ENCODE measurements around the gene ARHGAP22. TPM values are rescaled to one million over a fixed set of nuclear protein-coding genes. Genes with fewer than 3 reads are reported as not detected.
"Not testable (repeated sequence)": the region's sequence is repeated elsewhere in the genome, so short reads cannot be mapped to it uniquely, and the experiment has no call there.

Gene ARHGAP22
- 0.19 TPM for polyA plus RNA-seq (2012; ENCODE audit: low read depth, missing spikeins)

- FAIRE-seq (no peak), DNase-seq (ENCODE audit: insufficient read length, low spot score) (peak; percentile 64)
- TF ChIP-seq POU2F2 (IDR thresholded peaks at IDR 0.05; ENCODE audit: low read depth, low read length) (no peak), SPI1 (IDR thresholded peaks at IDR 0.05; ENCODE audit: low read depth, low read length) (no peak), POLR2AphosphoS5 (IDR thresholded peaks at IDR 0.05; ENCODE audit: low read depth, low read length) (no peak), TAF1 (IDR thresholded peaks at IDR 0.05; ENCODE audit: low read depth, low read length) (no peak), POLR2A (IDR thresholded peaks at IDR 0.05; ENCODE audit: low read depth, low read length) (no peak), PAX5 (IDR thresholded peaks at IDR 0.05; ENCODE audit: insufficient read depth, low read length, severe bottlenecking) (no peak)
These were observed at the start of gene ARHGAP22 for GRCh38 chr10:48604991-48605508. Gene ARHGAP22 (minus strand): TSS chr10:48605073. CDS start chr10:48604796, 277 bp downstream.

DNA sequence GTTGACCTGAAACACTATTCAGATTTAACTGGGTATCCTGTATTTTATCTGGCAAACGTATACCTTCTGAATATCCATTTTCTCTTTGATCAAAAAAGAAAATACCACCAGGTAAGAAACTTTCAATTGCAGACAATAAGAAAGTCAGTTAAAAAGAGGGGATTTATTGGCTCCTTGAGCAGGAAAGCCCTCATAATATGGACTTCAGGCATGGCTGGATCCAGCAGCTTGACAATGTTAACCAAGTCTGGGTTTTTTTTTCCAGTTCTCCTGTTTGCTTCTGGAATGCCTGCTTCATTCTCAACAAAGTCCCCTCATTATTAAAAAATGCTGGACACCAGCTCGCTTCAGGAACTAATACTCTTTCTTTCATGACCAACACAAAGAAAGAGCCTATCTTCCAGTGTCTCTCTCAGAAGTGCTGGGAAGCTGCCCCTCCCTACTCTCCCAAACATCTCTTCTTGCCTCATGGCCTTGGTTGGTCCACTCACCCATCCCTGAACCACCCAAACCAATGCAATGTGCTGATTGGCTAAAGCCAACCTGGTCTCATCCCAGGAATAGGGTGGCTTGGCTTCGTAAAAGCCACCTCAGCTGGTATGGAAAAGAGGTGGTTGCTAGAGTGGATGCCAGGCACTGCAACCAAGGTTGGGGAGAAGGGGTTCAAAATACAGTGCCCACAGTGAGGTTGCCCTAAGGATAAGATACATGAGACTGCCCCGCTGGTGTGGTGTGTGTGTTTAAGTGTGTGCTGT, 49.2 kb upstream of the ARHGAP22 start:
- no peak for TF ChIP-seq POLR2AphosphoS5 (IDR thresholded peaks at IDR 0.05; ENCODE audit: low read depth, low read length)
- TF ChIP-seq POLR2A (IDR thresholded peaks at IDR 0.05; ENCODE audit: low read depth, low read length) = no peak
- TF ChIP-seq POU2F2 (IDR thresholded peaks at IDR 0.05; ENCODE audit: low read depth, low read length) = no peak
- TF ChIP-seq SPI1 (IDR thresholded peaks at IDR 0.05; ENCODE audit: low read depth, low read length) = no peak
- TF ChIP-seq TAF1 (IDR thresholded peaks at IDR 0.05; ENCODE audit: low read depth, low read length) = no peak
- TF ChIP-seq PAX5 (IDR thresholded peaks at IDR 0.05; ENCODE audit: insufficient read depth, low read length, severe bottlenecking) = no peak
- FAIRE-seq (no peak), DNase-seq (ENCODE audit: insufficient read length, low spot score) (no peak)

DNA sequence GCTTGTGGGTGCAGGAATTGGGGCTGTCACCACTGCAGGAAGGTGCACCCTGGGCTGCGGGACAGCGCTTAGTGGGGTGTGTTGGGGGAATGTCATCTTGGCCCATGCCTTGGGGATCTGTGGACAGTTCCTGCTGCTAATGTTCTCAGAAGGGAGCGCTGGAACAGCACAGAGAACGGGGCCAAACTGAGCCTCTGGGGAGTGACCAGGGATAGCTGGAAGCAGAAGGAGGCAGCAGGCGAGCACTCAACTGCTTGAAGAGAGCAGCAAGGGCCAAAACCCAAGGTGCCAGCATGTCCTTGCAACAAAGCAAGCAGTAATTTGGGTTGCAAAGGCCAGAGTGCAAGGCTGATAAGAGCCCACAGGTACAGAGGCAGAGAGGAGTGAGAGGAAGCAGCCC, 48.5 kb upstream of the ARHGAP22 start:
- DNase-seq (ENCODE audit: insufficient read length, low spot score) (no peak), FAIRE-seq (no peak)
- TF ChIP-seq POLR2AphosphoS5 (IDR thresholded peaks at IDR 0.05; ENCODE audit: low read depth, low read length) (no peak), SPI1 (IDR thresholded peaks at IDR 0.05; ENCODE audit: low read depth, low read length) (no peak), PAX5 (IDR thresholded peaks at IDR 0.05; ENCODE audit: insufficient read depth, low read length, severe bottlenecking) (no peak)

DNA sequence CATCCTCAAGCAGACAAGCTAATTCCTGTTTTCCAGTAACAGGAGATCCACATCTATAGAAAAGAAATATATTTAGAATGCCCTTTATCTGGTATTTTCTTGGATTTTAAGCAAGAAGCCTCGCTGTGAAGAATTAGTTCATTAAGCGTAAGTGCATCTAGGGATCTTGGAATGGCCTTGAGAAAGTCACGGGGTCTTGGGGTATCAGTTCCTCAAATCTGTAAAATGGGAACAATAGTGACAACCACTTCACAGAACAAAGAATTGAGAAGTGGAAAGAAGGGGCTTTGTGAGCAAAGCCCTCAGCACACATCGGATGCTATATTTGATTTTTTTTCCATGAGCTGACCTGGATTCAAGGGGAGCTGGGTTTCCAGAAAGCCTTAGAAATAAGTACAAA, 47.5 kb upstream of the ARHGAP22 start:
- FAIRE-seq (no peak), DNase-seq (ENCODE audit: insufficient read length, low spot score) (no peak)
- no peak for TF ChIP-seq POLR2AphosphoS5 (IDR thresholded peaks at IDR 0.05; ENCODE audit: low read depth, low read length)
- TF ChIP-seq POLR2A (IDR thresholded peaks at IDR 0.05; ENCODE audit: low read depth, low read length) = no peak
- TF ChIP-seq POU2F2 (IDR thresholded peaks at IDR 0.05; ENCODE audit: low read depth, low read length) = no peak
- TF ChIP-seq SPI1 (IDR thresholded peaks at IDR 0.05; ENCODE audit: low read depth, low read length) = peak; percentile 83

DNA sequence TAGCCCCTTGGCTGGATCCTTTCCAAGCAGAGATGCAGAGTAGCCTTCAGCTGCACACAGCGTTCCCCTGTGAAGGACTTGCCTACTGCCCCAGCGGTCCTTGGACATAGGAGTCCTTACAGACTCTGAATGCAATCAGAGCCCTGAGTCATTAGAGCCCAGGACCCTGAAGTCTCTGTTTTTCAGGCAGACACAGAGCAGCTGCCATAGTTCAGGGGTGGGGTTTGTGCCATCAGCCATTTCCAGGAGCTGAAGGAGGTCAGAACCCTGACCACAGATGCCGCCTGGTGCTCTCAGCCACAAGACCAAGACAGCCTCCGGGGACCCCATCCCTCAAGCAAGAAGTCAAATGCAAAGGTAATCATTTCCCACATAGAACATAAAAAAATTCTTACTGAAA, 47.0 kb upstream of the ARHGAP22 start:
- no peak for FAIRE-seq

DNA sequence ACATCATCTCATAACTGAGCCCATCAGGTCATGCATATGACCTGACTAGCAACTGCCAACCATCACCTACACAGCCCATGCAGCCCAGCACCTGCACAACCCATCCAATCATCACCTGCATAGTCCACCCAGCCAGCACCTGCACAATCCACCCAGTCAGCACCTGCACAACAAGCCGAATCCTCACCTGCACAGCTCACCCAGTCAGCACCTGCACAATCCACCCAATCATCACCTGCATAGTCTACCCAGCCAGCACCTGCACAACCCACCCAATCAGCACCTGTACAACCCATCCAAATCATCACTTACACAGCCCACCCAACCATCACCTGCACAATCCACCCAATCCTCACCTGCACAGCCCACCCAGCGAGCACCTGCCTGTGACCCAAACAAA, 46.4 kb upstream of the ARHGAP22 start:
- no peak for TF ChIP-seq POU2F2 (IDR thresholded peaks at IDR 0.05; ENCODE audit: low read depth, low read length)
- TF ChIP-seq POLR2A (IDR thresholded peaks at IDR 0.05; ENCODE audit: low read depth, low read length) = no peak
- no peak for TF ChIP-seq PAX5 (IDR thresholded peaks at IDR 0.05; ENCODE audit: insufficient read depth, low read length, severe bottlenecking)
- TF ChIP-seq SPI1 (IDR thresholded peaks at IDR 0.05; ENCODE audit: low read depth, low read length) = no peak
- TF ChIP-seq TAF1 (IDR thresholded peaks at IDR 0.05; ENCODE audit: low read depth, low read length) = no peak
- no peak for TF ChIP-seq POLR2AphosphoS5 (IDR thresholded peaks at IDR 0.05; ENCODE audit: low read depth, low read length)
- no peak for FAIRE-seq
- DNase-seq (ENCODE audit: insufficient read length, low spot score) = no peak

More for the DNA sequence above, 47.0 kb upstream of the ARHGAP22 start:
- no peak for DNase-seq (ENCODE audit: insufficient read length, low spot score)
- no peak for TF ChIP-seq TAF1 (IDR thresholded peaks at IDR 0.05; ENCODE audit: low read depth, low read length)

DNA sequence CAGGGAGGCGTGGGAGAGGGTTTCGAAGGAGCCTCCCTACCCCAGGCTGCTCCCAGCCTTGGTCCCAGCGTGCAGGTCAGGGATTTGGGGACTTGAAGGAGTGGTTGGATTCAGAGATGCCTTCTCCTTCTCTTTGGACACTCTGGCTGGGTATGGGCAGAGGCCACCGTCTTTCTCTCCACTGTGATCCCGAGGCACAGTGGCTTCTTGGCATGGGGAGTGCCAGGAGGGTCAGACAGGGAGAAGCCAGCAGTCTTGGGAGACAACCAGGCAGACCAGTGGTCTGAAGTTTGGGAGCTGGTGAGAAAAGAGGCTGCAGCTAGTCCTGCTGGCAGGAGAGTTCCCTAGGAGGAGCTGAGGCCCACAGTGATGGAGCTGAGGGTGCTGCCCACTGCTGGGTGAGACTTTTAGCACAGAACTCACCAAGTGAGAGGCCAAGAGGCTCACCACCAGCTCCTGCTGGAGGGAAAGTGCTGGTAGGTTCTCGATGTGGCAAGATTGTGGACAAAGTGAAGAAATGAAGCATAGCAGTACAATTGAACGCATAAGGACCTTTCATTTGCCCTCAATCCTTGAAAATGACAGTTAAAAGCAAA, 44.6 kb upstream of the ARHGAP22 start:
- no peak for FAIRE-seq
- no peak for DNase-seq (ENCODE audit: insufficient read length, low spot score)
- TF ChIP-seq POLR2A (IDR thresholded peaks at IDR 0.05; ENCODE audit: low read depth, low read length) = no peak
- TF ChIP-seq PAX5 (IDR thresholded peaks at IDR 0.05; ENCODE audit: insufficient read depth, low read length, severe bottlenecking) = no peak
- TF ChIP-seq TAF1 (IDR thresholded peaks at IDR 0.05; ENCODE audit: low read depth, low read length) = no peak
- no peak for TF ChIP-seq POLR2AphosphoS5 (IDR thresholded peaks at IDR 0.05; ENCODE audit: low read depth, low read length)
- TF ChIP-seq POU2F2 (IDR thresholded peaks at IDR 0.05; ENCODE audit: low read depth, low read length) = no peak
- TF ChIP-seq SPI1 (IDR thresholded peaks at IDR 0.05; ENCODE audit: low read depth, low read length) = no peak

DNA sequence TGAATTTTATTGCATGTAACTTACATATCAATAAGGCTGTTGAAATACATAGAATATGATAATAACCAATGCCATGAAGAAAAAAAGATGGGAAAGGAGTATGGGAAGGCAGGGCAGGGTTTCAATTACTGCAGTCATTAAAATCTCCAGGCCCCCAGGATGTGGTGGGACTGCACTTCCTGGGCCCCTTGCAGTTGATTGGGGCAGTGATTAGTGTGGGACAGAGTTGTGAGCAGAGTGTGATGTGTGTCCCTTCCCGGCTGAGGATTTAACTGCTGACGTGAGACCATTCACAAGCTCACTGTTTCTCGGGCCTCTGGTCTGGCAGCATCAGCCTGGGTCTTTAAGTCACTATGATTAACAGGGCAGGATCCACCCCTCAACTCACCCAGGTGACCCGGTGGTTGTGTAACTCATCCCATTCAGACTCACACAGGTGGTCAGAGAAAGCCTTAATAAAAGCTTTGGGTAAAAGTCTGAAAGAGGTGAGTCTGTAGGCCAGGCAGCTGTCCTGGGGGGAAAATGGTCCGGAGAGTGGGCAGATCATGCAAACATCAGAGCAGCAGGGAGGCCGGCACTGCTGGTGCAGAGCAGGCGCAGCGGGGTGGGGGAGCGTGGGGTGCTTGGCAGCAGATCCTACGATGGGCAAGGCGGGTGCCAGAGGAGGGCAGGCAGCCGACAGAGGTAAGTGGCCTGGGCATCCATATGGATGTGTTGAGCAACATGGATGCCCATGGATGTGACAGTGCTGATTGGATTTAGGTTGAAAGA, 43.5 kb upstream of the ARHGAP22 start:
- DNase-seq (ENCODE audit: insufficient read length, low spot score) = no peak
- no peak for FAIRE-seq
- TF ChIP-seq POLR2AphosphoS5 (IDR thresholded peaks at IDR 0.05; ENCODE audit: low read depth, low read length) (no peak), TAF1 (IDR thresholded peaks at IDR 0.05; ENCODE audit: low read depth, low read length) (no peak), PAX5 (IDR thresholded peaks at IDR 0.05; ENCODE audit: insufficient read depth, low read length, severe bottlenecking) (no peak), POLR2A (IDR thresholded peaks at IDR 0.05; ENCODE audit: low read depth, low read length) (no peak)

- not testable (repeated sequence) for DNase-seq (ENCODE audit: insufficient read length, low spot score); FAIRE-seq
These were observed 42.2 kb upstream of the ARHGAP22 start for GRCh38 chr10:48647073-48647472.

DNA sequence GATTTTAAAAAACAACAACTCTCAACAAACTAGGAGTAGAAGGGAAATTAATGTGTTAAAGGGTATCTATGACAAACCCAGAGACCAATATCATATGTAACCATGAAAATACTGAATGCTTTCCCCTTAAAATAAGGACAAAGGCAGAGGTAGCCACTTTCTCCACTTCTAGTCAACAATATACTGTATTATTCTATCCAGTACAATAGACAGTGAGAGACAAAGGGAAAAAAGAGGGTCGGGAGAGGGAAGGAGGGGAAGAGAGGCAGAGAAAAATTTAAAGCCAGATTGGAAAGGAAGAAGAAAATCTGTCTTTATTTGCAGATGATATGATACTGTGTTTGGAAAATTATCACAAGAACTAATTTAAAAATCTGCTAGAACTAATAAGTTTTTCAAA, 40.7 kb upstream of the ARHGAP22 start:
- TF ChIP-seq POLR2AphosphoS5 (IDR thresholded peaks at IDR 0.05; ENCODE audit: low read depth, low read length) (no peak), POU2F2 (IDR thresholded peaks at IDR 0.05; ENCODE audit: low read depth, low read length) (no peak), POLR2A (IDR thresholded peaks at IDR 0.05; ENCODE audit: low read depth, low read length) (no peak), TAF1 (IDR thresholded peaks at IDR 0.05; ENCODE audit: low read depth, low read length) (no peak), SPI1 (IDR thresholded peaks at IDR 0.05; ENCODE audit: low read depth, low read length) (no peak), PAX5 (IDR thresholded peaks at IDR 0.05; ENCODE audit: insufficient read depth, low read length, severe bottlenecking) (no peak)
- FAIRE-seq (no peak), DNase-seq (ENCODE audit: insufficient read length, low spot score) (no peak)

DNA sequence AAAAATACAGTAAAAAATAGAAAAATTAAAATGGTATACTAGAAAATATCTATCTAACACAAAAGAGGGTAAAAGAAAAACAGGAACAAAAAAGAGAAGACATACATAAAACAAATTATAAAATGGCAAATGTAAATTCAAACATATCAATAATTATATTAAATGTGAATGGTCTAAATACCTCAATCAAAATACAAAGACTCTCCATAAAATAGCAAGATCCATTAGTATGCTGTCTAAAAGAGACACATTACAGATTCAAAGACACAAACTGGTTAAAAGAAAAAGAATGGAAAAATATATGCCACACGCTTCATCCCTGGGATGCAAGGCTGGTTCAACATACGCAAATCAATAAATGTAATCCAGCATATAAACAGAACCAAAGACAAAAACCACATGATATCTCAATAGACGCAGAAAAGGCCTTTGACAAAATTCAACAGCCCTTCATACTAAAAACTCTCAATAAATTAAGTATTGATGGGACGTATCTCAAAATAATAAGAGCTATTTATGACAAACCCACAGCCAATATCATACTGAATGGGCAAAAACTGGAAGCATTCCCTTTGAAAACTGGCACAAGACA, 36.3 kb upstream of the ARHGAP22 start:
- FAIRE-seq; DNase-seq (ENCODE audit: insufficient read length, low spot score): not testable (repeated sequence)
